ENCODE results near the gene SLC39A11. TPM values are rescaled to one million over a fixed set of nuclear protein-coding genes. Genes with fewer than 3 reads are reported as not detected.
"Not testable (repeated sequence)": the region's sequence is repeated elsewhere in the genome, so short reads cannot be mapped to it uniquely, and the experiment has no call there.

SLC39A11 gene
- total RNA-seq, 1 experiment from 2014 or later = 18.6 TPM

DNA sequence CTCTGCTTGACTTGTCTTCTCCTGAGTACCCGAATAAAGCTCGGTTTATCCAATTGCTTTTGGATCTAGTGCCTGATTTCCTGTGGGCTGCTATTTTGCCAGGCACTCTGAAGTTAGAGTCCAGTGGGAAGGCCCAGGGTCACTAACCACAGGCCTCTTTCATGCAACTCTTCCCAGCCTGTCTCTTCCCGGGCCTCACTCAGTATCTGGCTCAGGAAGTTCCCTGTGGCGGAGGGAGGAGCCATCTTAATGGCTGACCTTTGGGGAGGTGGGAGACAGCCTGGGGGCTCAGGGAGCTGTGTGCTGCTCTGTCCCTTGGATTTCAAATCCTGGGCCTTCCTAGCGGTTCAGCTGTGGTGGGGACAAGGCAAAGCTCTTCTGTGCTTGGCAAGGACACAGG lies 328.5 kb downstream of the SLC39A11 start:
- no peak overlapping the region for H3K27ac ChIP-seq (ENCODE audit: low read depth, low read length, poor library complexity, severe bottlenecking)
- no peaks in the 10 kb centered on the region for H3K4me1 ChIP-seq (ENCODE audit: insufficient read depth, low read length, poor library complexity, severe bottlenecking)
- no peaks in the 10 kb centered on the region for H3K9me3 ChIP-seq (ENCODE audit: low read depth, low read length, poor library complexity, severe bottlenecking)
- no peak overlapping the region for H3K4me3 ChIP-seq (ENCODE audit: low read depth, low read length, poor library complexity, severe bottlenecking)
- TF ChIP-seq, protein P1, sequence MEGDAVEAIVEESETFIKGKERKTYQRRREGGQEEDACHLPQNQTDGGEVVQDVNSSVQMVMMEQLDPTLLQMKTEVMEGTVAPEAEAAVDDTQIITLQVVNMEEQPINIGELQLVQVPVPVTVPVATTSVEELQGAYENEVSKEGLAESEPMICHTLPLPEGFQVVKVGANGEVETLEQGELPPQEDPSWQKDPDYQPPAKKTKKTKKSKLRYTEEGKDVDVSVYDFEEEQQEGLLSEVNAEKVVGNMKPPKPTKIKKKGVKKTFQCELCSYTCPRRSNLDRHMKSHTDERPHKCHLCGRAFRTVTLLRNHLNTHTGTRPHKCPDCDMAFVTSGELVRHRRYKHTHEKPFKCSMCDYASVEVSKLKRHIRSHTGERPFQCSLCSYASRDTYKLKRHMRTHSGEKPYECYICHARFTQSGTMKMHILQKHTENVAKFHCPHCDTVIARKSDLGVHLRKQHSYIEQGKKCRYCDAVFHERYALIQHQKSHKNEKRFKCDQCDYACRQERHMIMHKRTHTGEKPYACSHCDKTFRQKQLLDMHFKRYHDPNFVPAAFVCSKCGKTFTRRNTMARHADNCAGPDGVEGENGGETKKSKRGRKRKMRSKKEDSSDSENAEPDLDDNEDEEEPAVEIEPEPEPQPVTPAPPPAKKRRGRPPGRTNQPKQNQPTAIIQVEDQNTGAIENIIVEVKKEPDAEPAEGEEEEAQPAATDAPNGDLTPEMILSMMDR (conservative IDR thresholded peaks at IDR 0.05; ENCODE audit: low read depth, low read length) = no peak
- ChIA-PET POLR2A (ENCODE audit: low non-redundant PET) (no interaction called here), CTCF (no interaction called here)
- H3K27me3 ChIP-seq (replicated peaks; ENCODE audit: insufficient read depth, low read depth, low read length, poor library complexity) = no peaks in the 10 kb centered on the region
- BruUV-seq (replicated peaks) = no TSS peak
- H3K36me3 ChIP-seq (ENCODE audit: insufficient read depth, low read length, poor library complexity, severe bottlenecking) = no peaks in the 10 kb centered on the region
- no peak for DNase-seq (ENCODE audit: low spot score)
- intact Hi-C loops (cut with micrococcal nuclease; ENCODE audit: unreplicated experiment) = no loop called here

DNA sequence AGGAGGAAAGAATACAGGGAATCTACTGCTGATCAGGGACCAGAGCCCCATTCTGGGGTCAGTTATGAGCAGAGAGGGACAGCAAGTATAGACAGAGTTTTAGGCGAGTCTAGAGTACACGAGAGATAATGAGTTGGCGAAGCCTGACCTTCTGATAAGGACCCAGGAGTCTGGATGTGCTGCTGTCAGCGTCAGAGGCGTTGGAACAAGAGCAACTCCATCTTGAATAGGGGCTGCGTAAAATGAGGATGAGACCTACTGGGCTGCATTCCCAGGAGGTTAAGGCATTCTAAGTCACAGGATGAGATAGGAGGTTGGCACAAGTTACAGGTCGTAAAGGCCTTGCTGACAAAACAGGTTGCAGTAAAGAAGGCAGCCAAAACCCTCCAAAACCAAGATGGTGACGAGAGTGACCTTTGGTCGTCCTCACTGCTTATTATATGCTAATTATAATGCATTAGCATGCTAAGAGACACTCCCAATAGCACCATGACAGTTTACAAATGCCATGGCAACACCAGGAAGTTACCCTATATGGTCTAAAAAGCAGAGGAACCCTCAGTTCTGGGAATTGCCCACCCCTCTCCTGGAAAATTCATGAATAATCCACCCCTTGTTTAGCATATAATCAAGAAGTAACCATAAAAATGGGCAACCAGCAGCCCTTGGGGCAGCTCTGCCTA lies 330.5 kb downstream of the SLC39A11 start:
- H3K36me3 ChIP-seq (ENCODE audit: insufficient read depth, low read length, poor library complexity, severe bottlenecking); CTCF ChIA-PET; BruUV-seq (replicated peaks); H3K9me3 ChIP-seq (ENCODE audit: low read depth, low read length, poor library complexity, severe bottlenecking); DNase-seq (ENCODE audit: low spot score); H3K27ac ChIP-seq (ENCODE audit: low read depth, low read length, poor library complexity, severe bottlenecking); intact Hi-C loops (cut with micrococcal nuclease; ENCODE audit: unreplicated experiment); H3K27me3 ChIP-seq (replicated peaks; ENCODE audit: insufficient read depth, low read depth, low read length, poor library complexity); POLR2A ChIA-PET (ENCODE audit: low non-redundant PET); H3K4me1 ChIP-seq (ENCODE audit: insufficient read depth, low read length, poor library complexity, severe bottlenecking); H3K4me3 ChIP-seq (ENCODE audit: low read depth, low read length, poor library complexity, severe bottlenecking): not testable (repeated sequence)

DNA sequence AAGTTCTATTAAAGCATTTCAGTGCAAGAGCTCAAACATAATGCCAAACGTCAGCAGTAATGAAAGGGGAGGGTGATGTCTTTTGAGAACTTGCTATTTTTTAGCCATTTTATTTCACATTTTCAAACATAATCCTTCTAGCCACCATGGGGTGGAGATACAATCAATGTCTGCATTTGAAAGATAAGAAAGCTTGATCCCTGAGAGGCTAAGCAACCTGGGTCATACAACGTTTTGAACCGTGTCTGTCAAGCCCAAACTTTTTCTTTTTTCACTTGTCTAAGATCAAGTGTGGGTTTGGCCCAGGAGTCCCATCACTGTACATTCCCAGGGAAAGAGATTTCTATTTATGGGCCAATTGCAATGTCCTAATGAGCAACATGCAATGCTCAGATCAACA lies 331.1 kb downstream of the SLC39A11 start:
- Histone ChIP-seq H3K4me1 (ENCODE audit: insufficient read depth, low read length, poor library complexity, severe bottlenecking) (no peaks in the 10 kb centered on the region), H3K4me3 (ENCODE audit: low read depth, low read length, poor library complexity, severe bottlenecking) (no peak overlapping the region), H3K27ac (ENCODE audit: low read depth, low read length, poor library complexity, severe bottlenecking) (no peak overlapping the region), H3K27me3 (replicated peaks; ENCODE audit: insufficient read depth, low read depth, low read length, poor library complexity) (no peaks in the 10 kb centered on the region), H3K9me3 (ENCODE audit: low read depth, low read length, poor library complexity, severe bottlenecking) (no peaks in the 10 kb centered on the region), H3K36me3 (ENCODE audit: insufficient read depth, low read length, poor library complexity, severe bottlenecking) (no peaks in the 10 kb centered on the region)
- no peak for DNase-seq (ENCODE audit: low spot score)
- POLR2A ChIA-PET (ENCODE audit: low non-redundant PET) = no interaction called here
- intact Hi-C loops (cut with micrococcal nuclease; ENCODE audit: unreplicated experiment) = no loop called here
- no TSS peak for BruUV-seq (replicated peaks)
- TF ChIP-seq, protein P1 (conservative IDR thresholded peaks at IDR 0.05; ENCODE audit: low read depth, low read length) = no peak
- TF ChIP-seq EZH2 (IDR thresholded peaks at IDR 0.05; ENCODE audit: borderline replicate concordance, low read depth, low read length, poor library complexity, severe bottlenecking) = no peak
- CTCF ChIA-PET = no interaction called here

DNA sequence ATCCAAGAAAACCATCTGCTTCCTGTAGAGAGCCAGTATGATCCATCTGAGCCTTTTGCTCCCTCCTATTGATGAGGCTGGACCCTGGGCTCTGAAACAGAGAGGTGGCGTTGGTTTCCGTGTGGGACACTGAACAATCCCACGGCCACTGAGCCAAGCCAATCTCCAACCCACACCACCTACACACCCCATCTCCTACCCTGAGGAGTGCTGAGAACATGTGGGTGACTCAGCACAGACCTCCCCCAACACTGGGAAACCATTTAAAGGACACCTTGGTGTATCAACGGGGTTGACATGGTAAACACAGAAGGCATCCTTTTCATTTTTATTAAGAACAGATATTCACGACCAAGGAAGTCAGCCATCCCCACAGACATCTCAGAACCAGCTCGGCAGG lies 332.1 kb downstream of the SLC39A11 start:
- CTCF ChIA-PET = no interaction called here
- BruUV-seq (replicated peaks) = no TSS peak

More for the DNA sequence above, 332.1 kb downstream of the SLC39A11 start:
- H3K9me3 ChIP-seq (ENCODE audit: low read depth, low read length, poor library complexity, severe bottlenecking) = no peaks in the 10 kb centered on the region
- no peaks in the 10 kb centered on the region for H3K4me1 ChIP-seq (ENCODE audit: insufficient read depth, low read length, poor library complexity, severe bottlenecking)
- TF ChIP-seq, protein P1 (conservative IDR thresholded peaks at IDR 0.05; ENCODE audit: low read depth, low read length) = no peak
- no peak for TF ChIP-seq EZH2 (IDR thresholded peaks at IDR 0.05; ENCODE audit: borderline replicate concordance, low read depth, low read length, poor library complexity, severe bottlenecking)
- no peaks in the 10 kb centered on the region for H3K36me3 ChIP-seq (ENCODE audit: insufficient read depth, low read length, poor library complexity, severe bottlenecking)
- H3K4me3 ChIP-seq (ENCODE audit: low read depth, low read length, poor library complexity, severe bottlenecking) = no peak overlapping the region
- POLR2A ChIA-PET (ENCODE audit: low non-redundant PET) = interaction anchor here (0.7 kb wide), 1 partner anchor 429 kb away, joined by 3 read pairs; no protein-coding TSS in a partner anchor
- H3K27me3 ChIP-seq (replicated peaks; ENCODE audit: insufficient read depth, low read depth, low read length, poor library complexity) = no peaks in the 10 kb centered on the region
- intact Hi-C loops (cut with micrococcal nuclease; ENCODE audit: unreplicated experiment) = no loop called here
- DNase-seq (ENCODE audit: low spot score) = no peak
- no peak overlapping the region for H3K27ac ChIP-seq (ENCODE audit: low read depth, low read length, poor library complexity, severe bottlenecking)
